GM21576 (cell line): Measurements from ENCODE around the gene KCNK7.

ENCODE experiments used
- ATAC-seq: cut with Tn5 transposase; IDR thresholded peaks from one replicate; pipeline ENCODE4 v1.9.1; 2021; ENCODE audit warnings: mild to moderate bottlenecking, moderate library complexity; ENCODE audit not compliant: unreplicated experiment

KCNK7 gene

DNA sequence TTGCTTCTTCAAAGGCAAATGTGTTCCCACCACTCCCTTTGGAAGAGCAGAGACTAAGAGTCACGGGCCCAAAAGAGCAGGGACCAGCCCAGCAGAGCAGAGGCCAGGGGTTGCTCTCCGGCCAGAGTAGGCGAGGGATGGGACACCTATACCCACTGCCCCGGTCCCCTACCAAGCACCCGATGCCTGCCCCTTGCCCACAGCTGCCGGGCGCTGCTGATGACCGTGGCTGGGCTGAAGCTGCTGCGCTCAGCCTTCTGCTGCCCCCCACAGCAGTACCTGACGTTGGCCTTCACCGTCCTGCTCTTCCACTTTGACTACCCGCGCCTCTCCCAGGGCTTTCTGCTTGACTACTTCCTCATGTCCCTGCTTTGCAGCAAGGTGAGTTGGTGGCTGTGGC is 31.6 kb upstream of the KCNK7 start:
- ATAC-seq = no peak

DNA sequence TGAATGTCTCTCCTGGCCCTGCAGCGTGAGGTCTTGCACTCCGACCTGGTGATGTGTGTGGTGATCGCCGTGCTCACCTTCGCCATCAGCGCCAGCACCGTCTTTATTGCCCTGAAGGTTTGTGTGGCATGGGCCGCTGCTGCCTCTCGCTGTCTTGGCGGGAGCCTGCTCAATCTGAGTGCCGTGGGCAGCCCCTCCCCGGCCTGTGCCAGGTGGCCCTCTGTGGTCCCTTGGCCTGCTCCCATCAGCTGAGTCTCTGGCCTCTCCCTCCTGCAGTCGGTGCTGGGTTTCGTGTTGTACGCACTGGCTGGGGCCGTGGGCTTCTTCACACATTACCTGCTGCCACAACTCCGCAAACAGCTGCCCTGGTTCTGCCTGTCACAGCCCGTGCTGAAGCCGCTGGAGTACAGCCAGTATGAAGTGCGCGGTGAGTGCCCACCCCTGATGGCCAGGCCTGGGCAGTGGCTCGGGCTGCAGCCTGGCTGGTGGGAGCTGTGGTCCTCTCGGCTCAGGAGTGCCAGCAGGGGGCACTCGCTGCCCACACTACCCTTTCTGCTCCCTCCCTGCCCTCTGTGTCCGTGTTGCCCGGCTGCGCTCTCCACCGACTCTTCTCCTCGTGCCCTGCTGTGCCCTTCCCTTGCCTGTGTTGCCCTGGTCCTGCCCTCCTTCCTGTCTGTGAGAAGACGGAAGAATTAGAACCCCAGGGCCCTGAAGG is 30.2 kb upstream of the KCNK7 start:
- ATAC-seq = no peak

DNA sequence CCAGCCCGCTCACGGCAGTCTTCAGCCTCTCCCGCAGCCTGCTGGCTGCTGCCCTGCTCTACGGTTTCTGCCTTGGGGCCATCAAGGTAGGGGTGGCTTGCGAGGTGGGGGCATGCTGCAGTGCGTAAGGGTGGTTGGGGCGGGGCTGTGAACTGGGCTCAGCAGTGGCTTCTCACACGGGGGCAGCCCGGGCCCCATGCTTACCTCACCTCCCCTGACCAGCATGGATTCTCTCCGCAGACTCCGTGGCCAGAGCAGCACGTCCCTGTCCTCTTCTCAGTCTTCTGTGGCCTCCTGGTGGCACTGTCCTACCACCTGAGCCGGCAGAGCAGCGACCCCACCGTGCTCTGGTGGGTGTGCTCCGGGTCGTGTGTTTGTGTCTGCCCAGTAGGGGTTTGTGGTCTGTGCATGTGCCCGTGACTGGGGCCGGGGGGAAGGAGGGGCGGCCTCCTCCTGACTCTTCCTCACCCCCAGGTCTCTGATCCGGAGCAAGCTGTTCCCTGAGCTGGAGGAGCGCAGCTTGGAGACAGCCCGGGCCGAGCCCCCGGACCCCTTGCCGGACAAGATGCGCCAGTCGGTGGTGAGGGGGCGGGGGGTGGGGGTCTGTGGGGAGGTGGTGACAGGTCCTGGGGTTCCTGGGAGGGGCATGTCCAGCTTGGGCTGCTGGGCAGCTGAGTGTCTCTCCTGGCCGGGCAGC is 29.5 kb upstream of the KCNK7 start:
- no peak for ATAC-seq

DNA sequence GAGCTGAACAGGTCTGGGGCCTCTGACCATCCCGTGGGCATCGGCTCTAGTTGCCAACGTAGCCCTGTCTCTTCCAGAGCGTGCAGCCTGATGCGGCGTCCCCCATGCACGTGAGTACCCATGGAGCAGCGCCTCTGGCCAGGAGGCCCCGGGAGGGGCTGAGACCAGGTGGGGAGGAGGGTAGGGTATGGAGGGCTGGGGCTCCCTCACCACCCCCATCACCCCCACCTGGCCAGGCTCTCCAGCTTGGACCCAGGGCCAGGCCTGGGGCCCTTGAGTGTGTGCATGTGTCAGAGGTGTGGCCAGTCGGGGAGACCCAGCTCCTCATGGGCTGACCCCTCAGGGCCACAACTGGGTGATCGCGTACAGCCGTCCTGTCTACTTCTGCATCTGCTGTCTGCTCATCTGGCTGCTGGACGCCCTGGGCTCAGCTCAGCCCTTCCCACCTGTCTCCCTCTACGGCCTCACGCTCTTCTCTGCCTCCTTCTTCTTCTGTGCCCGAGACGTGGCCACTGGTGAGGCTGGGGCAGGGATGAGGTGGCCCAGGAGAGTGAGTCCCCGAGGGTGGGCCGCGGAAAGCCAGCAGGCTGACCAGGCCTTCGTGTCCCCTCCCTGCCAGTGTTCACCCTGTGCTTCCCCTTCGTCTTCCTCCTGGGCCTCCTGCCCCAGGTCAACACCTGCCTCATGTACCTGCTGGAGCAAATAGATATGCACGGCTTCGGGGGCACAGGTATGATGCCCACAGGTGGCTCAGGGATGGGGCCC is 28.4 kb upstream of the KCNK7 start:
- no peak for ATAC-seq

DNA sequence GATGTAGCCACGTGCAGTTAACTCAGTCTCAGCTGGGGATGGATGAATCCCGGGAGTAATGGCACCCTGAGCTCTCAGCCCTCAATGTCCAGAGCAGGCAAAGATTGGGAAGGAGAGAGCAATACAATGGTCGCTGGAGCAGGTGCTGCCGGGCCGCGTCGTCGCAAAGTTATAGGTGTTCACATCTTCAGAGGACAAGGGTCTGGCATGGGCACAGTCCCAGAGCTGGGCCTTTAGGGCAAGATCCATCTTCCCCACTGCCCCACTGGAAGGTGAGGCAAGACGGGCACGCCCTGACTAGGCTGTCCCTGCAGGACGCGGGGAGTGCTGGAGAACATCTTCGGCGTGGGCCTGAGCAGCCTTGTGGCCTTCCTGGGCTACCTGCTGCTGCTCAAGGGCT is 27.6 kb upstream of the KCNK7 start:
- no peak for ATAC-seq

DNA sequence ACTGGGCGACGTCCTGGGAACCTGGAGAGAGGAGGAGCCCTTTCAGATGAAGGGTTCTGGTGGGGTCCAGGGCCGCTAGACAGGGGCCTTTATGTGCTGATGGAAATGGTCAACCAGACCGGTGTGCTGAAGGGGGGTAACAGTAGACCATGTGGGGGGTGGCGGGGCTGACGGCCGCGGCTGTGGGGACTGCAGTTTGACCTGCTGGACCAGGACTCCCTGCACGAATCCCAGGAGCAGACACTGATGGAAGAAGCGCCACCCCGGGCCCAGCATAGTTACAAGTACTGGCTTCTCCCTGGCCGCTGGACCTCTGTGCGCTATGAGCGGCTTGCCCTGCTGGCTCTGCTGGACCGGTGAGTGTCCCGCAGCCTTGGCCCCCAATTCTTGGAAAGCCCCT is 26.4 kb upstream of the KCNK7 start:
- no peak for ATAC-seq

DNA sequence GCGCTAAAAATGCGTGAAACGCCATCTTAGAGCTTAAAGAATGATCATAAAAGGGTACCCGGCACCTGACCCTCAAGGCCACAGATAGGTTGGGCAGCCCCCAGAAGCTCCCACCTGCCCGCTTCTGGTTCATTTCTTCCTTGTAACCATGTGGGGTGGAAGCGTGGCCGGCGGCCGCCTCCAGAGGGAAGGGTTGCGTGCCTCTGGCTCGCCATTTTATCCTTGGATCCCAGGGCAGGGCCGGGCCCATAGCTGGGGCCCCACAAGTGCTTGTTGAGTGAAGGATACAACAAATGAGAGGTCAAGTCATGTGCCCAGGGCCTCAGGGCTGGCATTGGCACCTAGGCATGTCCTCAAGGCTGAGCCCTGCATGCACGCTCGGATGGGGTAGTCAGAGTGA is 25.9 kb upstream of the KCNK7 start:
- no peak for ATAC-seq

DNA sequence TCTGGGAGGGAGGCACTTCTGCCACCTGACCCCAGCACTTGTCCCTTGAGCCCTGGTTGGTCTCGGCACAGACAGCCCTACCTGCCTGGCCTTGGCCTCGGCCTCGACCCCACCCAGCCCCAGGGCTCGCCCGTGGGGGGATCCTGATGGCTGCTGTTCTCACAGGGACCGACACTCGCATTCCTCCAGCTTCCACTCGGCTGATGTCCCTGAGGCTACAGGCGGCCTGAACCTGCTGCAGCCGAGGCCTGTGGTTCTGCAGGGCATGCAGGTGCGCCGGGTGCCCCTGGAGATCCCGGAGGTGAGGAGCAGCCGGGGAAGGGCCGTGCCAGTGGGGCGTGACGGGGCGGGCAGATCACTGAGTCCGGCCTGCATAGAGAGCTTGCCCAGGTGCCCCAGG is 25.1 kb upstream of the KCNK7 start:
- no peak for ATAC-seq

DNA sequence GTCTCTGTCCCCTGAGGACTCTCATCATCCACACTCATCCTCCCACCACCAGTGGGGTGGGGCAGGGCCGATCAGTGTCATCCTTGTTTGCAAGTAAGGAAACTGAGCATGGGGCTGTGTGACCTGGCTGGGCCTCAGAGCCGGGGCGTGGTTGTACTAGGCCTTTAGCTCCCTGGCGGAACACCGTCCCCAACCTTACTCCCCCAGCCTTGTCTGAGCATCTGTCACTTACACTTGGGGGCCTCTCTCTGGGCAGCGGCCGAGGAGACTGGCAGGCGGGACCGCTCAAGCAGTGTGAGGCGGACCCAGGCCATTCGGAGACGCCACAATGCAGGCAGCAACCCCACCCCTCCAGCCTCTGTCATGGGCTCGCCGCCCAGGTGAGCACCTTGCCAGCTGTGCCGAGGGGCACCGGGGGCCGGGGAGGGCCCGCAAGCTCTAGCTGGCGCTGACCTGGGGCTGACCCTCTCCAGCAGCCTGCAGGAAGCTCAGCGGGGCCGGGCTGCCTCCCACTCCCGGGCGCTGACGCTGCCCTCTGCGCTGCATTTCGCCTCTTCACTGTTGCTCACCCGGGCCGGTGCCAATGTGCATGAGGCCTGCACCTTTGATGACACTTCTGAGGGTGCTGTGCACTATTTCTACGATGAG is 23.8 kb upstream of the KCNK7 start:
- no peak for ATAC-seq

DNA sequence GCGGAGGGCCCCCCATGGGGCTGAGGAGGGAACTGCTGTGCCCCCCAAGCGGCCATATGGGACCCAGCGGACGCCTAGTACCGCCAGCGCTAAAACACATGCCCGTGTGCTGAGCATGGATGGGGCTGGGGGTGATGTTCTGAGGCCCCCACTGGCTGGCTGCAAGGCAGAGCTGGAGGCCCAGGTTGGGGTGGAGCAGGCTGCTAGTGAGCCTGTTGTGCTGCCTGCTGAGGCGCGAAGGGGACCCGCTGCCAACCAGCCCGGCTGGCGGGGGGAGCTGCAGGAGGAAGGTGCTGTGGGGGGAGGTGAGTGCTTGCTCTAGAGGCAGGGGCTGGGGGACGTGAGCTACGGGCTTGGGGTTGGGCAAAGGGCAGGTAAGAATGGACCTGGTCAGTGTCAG is 23.2 kb upstream of the KCNK7 start:
- ATAC-seq = no peak

DNA sequence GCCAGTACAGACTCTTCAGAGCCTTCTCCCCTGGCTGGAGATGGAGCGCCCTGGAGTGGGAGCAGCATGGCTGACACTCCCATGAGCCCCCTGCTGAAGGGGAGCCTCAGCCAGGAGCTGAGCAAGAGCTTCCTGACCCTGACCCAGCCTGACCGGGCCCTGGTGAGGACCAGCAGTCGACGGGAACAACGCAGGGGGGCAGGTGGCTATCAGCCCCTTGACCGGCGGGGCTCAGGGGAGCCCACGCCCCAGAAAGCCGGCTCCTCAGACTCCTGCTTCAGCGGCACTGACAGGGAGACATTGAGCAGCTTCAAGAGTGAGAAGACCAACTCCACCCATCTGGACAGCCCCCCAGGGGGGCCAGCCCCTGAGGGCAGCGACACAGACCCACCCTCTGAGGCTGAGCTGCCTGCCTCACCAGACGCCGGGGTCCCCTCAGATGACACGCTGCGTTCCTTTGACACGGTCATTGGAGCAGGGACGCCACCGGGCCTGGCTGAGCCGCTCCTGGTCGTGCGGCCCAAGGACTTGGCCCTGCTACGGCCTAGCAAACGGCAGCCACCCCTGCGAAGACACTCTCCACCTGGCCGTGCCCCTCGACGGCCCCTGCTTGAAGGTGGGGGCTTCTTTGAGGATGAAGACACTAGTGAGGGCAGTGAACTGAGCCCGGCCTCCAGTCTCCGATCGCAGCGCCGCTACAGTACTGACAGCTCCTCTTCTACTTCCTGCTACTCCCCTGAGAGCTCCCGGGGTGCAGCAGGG is 22.6 kb upstream of the KCNK7 start:
- no peak for ATAC-seq

DNA sequence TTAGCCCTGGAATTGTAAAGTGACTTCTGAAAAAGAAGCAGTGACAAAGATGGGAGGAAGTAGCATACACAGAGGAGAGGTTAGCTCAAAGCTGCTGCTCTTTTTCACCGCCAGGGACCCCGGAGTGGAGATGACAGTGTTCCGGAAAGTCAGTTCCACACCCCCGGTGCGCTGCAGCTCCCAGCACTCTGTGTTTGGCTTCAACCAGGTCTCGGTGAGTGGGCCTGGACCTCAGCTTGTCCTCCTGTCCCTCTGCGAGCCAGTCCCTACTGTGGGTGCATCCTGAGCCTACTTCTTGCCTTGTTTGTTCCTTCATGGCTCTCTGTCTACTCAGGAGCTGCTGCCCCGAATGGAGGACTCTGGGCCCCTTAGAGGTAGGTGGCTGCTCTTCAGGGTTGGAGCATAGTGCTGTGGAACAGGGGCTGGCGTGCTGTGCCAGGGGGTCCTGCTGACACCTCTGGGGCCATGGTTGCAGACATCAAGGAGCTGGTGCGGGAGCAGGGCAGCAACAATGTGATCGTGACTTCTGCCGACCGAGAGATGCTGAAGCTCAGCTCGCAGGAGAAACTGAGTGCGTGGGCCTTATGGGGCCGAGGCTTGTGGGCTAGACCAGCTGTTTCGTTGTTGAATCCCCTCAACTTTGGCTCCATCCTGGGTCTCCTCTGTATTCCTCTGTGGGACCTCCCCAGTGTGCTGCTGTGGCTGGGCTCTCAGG is 21.7 kb upstream of the KCNK7 start:
- ATAC-seq = no peak

DNA sequence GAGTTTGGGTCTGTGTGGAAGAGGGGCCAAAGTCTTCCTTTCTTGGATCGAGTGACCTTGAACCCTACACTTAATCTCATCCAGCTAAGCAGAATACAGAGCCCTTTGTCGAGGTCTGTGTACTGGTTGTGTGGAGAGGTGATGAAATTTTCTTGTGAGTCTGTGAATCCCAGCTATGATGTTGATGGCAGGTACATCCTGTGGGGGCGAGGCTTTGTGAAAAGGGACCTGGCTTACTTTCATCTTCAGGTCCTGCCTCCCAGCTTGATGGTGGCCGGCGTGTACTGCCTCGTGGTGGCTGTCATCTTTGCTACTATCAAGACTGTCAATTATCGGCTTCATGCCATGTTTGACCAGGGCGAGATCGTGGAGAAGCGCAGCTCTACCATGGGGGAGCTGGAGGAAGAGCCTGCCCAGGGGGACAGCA is 21.0 kb upstream of the KCNK7 start:
- no peak for ATAC-seq

DNA sequence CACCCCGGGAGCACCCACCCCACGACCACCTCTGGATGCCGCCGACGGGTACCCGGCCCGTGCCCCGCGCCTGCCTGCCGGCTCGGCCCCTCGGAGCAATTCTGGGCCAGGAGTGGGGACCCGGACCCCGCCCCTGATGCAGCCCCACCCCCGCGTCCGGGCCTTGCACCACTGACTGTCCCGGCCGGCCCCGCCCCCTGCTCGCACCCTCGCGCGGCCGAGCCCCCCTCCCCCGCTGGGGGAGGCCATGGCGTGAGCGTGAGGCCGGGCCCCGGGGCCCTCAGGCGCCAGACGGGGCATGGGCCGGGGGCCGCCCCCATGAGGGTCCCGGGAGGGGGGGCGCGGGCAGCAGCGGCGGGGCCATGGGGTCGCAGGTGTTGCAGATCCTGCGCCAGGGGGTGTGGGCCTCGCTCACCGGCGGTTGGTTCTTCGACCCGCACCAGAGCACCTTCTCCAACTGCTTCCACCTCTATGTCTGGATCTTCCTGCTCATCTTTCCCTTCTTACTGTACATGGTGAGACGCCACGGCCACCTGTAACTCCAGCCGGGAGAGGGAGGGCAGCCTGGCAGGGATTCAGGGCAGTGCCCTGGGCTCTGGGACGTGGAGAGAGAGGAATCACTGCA is 20.5 kb upstream of the KCNK7 start:
- peak; percentile 5 for ATAC-seq

DNA sequence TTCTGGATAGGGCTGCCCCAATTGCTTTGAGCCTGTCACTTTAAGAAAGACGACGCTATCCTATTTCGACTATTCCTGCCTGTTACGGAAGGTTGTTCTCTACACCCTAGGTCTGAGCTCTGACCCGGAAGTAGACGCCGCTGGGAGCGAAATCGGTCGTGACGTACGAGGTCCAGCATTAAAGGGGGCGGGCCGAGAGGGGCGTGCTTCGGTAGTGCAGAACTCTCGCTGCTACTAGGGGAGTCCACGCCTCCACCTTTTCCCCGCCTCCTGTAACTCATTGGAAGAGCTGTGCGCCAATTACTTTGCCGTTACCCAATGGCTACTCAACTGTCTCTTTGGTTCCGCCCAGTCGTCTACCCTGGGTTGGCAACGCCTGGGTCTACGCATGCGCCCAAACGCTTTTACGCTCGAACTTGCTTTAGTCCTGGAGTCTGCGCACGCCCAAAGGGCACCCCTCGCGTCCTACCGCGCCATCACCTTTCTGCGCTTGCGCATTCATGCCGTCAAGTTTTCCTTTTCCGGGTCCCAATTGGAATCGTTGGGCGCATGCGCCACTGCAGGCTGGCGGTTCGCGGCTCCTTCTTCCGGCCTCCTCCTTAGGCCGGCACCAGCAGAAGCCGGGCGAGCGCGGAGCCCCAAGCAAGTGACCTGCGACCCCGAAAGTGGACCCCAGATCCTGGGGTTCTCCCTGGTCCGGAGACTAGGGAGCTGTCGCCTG is 19.8 kb upstream of the KCNK7 start, which contains the start of gene PCNX3:
Gene PCNX3 (plus strand): TSS at position 548 of the 721 bp plus-strand sequence. CDS start 536 bp downstream, outside the sequence.
- ATAC-seq = peak; percentile 69

DNA sequence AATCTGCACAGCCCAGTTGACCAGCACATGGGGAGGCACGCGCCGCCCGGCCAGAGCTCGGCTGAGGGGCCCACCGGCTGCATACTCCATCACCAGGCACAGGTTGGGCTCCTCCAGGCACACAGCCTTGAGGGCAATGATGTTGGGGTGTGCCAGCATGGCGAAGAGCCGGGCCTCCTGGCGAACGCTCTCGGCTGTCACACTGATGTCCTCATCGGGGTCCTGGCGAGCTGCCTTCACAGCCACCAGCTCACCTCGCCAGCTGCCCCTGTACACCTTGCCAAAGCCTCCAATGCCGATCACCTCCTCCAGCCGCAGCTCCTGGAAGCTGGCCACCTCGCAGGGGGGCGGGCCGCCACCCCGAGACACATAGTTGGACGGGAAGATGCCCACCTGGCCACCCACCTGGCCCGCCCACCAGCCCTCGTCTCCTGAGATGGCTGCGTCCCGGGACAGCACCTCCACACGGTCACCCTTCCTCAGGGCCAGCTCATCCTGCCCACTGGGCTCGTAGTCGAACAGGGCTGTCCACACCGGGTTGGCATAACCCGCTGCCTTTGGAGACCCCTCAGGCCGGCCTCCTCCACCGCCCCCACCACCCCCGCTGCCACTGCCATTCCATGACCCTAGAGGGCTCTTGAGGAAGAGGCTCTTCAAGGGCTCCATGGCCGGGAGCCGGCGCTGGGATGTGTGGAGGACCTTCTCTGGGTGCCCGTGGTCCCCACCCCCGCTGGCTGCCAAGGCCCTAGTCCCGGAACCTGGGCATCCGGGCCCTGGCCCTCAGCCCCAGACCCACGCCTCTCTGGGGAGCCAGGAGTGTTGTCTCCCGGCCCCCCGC is 17.7 kb upstream of the KCNK7 start:
- ATAC-seq = no peak

DNA sequence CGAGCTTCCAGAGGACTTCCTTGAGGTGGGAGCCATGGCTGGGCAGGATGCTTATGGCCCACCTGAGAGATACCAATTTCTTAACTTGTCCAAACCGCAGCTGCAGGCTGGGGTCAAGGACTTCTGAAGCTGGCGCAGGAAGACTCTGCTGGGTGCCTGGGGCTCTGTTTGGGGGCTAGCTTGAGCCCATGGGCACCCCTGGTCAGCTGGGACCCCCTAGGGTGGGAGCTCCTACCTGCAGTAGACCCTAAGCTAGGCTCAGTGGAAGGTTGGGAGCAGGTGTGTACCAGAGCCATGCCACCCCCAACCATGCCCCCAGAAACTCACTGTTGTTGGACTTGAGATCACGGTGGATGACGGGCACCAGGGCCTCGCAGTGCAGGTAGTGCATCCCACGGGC is 17.1 kb upstream of the KCNK7 start:
- no peak for ATAC-seq
